ENCODE results near the gene SH3RF1.

- TF ChIP-seq CTCF (IDR thresholded peaks at IDR 0.05), result no peak
- TF ChIP-seq POLR2A (IDR thresholded peaks at IDR 0.05), result no peak
Observed at GRCh38 chr4:169052594-169052945, 218.2 kb downstream of the SH3RF1 start.
